ENCODE results near the gene MYL6. TPM values are rescaled to one million over a fixed set of nuclear protein-coding genes. Genes with fewer than 3 reads are reported as not detected.

MYL6 gene
- polyA plus RNA-seq, 1 of the 3 experiments (the other 2 are of a cell fraction) = 4,697 TPM

GRCh38 chr12:56158029-56158925 lies at the start of gene MYL6 (continued):
- TF ChIP-seq PBX3 (IDR thresholded peaks at IDR 0.05) = peak; percentile 61
- TF ChIP-seq YY1 (IDR thresholded peaks at IDR 0.05; ENCODE audit: low read depth) = peak; percentile 90
- TF ChIP-seq, protein P1, sequence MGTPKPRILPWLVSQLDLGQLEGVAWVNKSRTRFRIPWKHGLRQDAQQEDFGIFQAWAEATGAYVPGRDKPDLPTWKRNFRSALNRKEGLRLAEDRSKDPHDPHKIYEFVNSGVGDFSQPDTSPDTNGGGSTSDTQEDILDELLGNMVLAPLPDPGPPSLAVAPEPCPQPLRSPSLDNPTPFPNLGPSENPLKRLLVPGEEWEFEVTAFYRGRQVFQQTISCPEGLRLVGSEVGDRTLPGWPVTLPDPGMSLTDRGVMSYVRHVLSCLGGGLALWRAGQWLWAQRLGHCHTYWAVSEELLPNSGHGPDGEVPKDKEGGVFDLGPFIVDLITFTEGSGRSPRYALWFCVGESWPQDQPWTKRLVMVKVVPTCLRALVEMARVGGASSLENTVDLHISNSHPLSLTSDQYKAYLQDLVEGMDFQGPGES (IDR thresholded peaks at IDR 0.05; ENCODE audit: low read depth, low read length) = no peak
- no peak for TF ChIP-seq ZBTB33 (IDR thresholded peaks at IDR 0.05; ENCODE audit: borderline replicate concordance, low read depth)

DNA sequence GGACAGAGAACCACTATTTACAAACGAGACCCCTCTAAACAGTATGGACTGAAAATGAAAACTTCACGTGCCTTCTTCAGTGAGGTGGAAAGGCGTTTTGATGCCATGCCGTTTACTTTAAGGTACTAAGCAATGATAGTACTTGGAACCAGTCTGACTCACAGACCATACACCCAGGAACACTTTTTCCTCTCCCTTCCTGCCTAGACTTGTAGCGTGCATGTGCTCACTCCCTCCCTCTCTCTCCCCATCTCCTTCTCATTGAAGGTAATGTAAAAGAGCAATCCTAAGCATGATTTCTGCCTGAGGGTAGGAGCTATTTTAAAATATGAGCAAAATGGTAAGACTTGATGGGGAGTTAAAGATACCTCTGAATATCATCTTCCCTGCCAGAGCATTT lies 47.6 kb upstream of the MYL6 start:
- Histone ChIP-seq H3K27ac (ENCODE audit: low read depth in 2 of 2, low read length in 1 of 2) (no peak overlapping the region), H3K79me2 (ENCODE audit: insufficient read depth) (peaks cover 31% of the 10 kb centered on the region), H3F3A (replicated peaks; ENCODE audit: insufficient read depth) (peaks cover 49% of the 10 kb centered on the region), H3K9ac (no peak overlapping the region), H4K20me1 (ENCODE audit: insufficient read depth) (0 out of 2 replicates have a peak, but pooled peaks cover 3% of the 10 kb centered on the region), H2AFZ (ENCODE audit: low read depth) (no peak overlapping the region), H3K4me2 (no peak overlapping the region), H3K27me3 (ENCODE audit: insufficient read depth) (no peaks in the 10 kb centered on the region), H3K4me3 (ENCODE audit: low read depth in 2 of 2, low read length in 1 of 2) (no peak overlapping the region), H3K9me2 (no peaks in the 10 kb centered on the region), H3K4me1 (ENCODE audit: control insufficient read depth in 1 of 2, insufficient read depth in 2 of 2, low read depth in 1 of 2, low read length in 1 of 2) (peaks cover 9 to 13% of the 10 kb centered on the region in 2 experiments; a peak in 3 of 4 replicates), H3K36me3 (replicated peaks in 1 of 2; ENCODE audit: control insufficient read depth in 1 of 2, insufficient read depth in 2 of 2, low read length in 1 of 2) (peaks cover 61 to 67% of the 10 kb centered on the region in 2 experiments), H3K9me3 (no peaks in the 10 kb centered on the region)
- CTCF ChIA-PET = interaction anchor here (0.8 to 1.8 kb wide), 4 partner anchors 9 to 115 kb away, joined by 3 to 7 read pairs (median 4); no protein-coding TSS in a partner anchor
- POLR2A ChIA-PET = no interaction called here
- 94% methylated on average over 5 of the region's 5 CpGs for WGBS (ENCODE audit: low lambda C conversion rate)
- DNase-seq = no peak
- TF ChIP-seq CHD2 (IDR thresholded peaks at IDR 0.05; ENCODE audit: low read length, partially characterized antibody) = no peak
- TF ChIP-seq ELF1 (IDR thresholded peaks at IDR 0.05) = no peak

GRCh38 chr12:56114084-56114483 lies 44.1 kb upstream of the MYL6 start:
- no peak for DNase-seq
- Histone ChIP-seq H3K4me1 (ENCODE audit: control insufficient read depth in 1 of 2, insufficient read depth in 2 of 2, low read depth in 1 of 2, low read length in 1 of 2) (peaks cover 8 to 10% of the 10 kb centered on the region in 2 experiments; a peak in 3 of 4 replicates), H3K27me3 (ENCODE audit: insufficient read depth) (no peaks in the 10 kb centered on the region), H4K20me1 (ENCODE audit: insufficient read depth) (peaks cover 3% of the 10 kb centered on the region; the same call in 1 of the 2 replicates), H3K79me2 (ENCODE audit: insufficient read depth) (peaks cover 21% of the 10 kb centered on the region), H3K27ac (ENCODE audit: low read depth in 2 of 2, low read length in 1 of 2) (peak overlapping the region in 1 of 2 experiments; percentile 10; a peak in 1 of 4 replicates), H3K4me3 (ENCODE audit: low read depth in 2 of 2, low read length in 1 of 2) (no peak overlapping the region), H3K4me2 (no peak overlapping the region), H3K9me3 (no peaks in the 10 kb centered on the region), H3K9ac (no peak overlapping the region), H3F3A (replicated peaks; ENCODE audit: insufficient read depth) (peaks cover 51% of the 10 kb centered on the region), H3K9me2 (no peaks in the 10 kb centered on the region), H2AFZ (ENCODE audit: low read depth) (no peak overlapping the region), H3K36me3 (replicated peaks in 1 of 2; ENCODE audit: control insufficient read depth in 1 of 2, insufficient read depth in 2 of 2, low read length in 1 of 2) (peaks cover 40 to 44% of the 10 kb centered on the region in 2 experiments)
- ChIA-PET POLR2A (interaction anchor here (0.7 kb wide), 1 partner anchor 56 kb away, joined by 3 read pairs; no protein-coding TSS in a partner anchor), CTCF (no interaction called here)
- 97% methylated on average over 1 of the region's 1 CpG for WGBS (ENCODE audit: low lambda C conversion rate)
- no peak for TF ChIP-seq TCF12 (IDR thresholded peaks at IDR 0.05)
- no peak for TF ChIP-seq POLR2AphosphoS5 (IDR thresholded peaks at IDR 0.05; ENCODE audit: low read depth, low read length)
- no peak for TF ChIP-seq RCOR1 (IDR thresholded peaks at IDR 0.05; ENCODE audit: low read length)
- no peak for TF ChIP-seq RFX5 (IDR thresholded peaks at IDR 0.05; ENCODE audit: low read length)
- TF ChIP-seq ZBTB33 (IDR thresholded peaks at IDR 0.05; ENCODE audit: borderline replicate concordance, low read depth) = no peak
- no peak for TF ChIP-seq NRF1 (IDR thresholded peaks at IDR 0.05; ENCODE audit: low read depth, low read length)
- TF ChIP-seq USF1 (IDR thresholded peaks at IDR 0.05; ENCODE audit: borderline replicate concordance, low read depth) = no peak
- no peak for TF ChIP-seq RXRA (IDR thresholded peaks at IDR 0.05; ENCODE audit: borderline replicate concordance, low read depth)
- no peak for TF ChIP-seq TEAD4 (IDR thresholded peaks at IDR 0.05; ENCODE audit: borderline replicate concordance, insufficient read depth)
- no peak for TF ChIP-seq JUND (IDR thresholded peaks at IDR 0.05)
- TF ChIP-seq NFIC (IDR thresholded peaks at IDR 0.05; ENCODE audit: borderline replicate concordance) = no peak
- TF ChIP-seq RAD21 (IDR thresholded peaks at IDR 0.05; ENCODE audit: low read length) = no peak
- TF ChIP-seq GATA2 (CRISPR knock-in tag; IDR thresholded peaks at IDR 0.05) = no peak

Measured in SK-N-SH (cell line).